SK-N-SH treated with all-trans-retinoic acid at 6 μM for 48 hours (cell line): ENCODE measurements around the gene USP24.

Experiments used
- ATAC-seq: fragments of 200-7000 bp; cut with Tn5 transposase; 3 replicates; pipeline ENCODE4 v1.9.1; 2020; ENCODE audit warnings: mild to moderate bottlenecking, moderate library complexity
- ARNTL ChIP-seq: fragments of 450-650 bp; formaldehyde crosslinking; IDR thresholded peaks from 2 replicates; pipeline ENCODE4 v1.5.0; 2020; ENCODE audit warnings: low read depth, mild to moderate bottlenecking, moderate library complexity, borderline replicate concordance
- BACH2 ChIP-seq: fragments of 250-450 bp; sonication (Bioruptor Pico); IDR thresholded peaks from 2 replicates; pipeline ENCODE4 v1.9.0; 2021; ENCODE audit warnings: mild to moderate bottlenecking, borderline replicate concordance
- CSDC2 ChIP-seq: fragments of 250-450 bp; sonication (Bioruptor Pico); IDR thresholded peaks from 2 replicates; pipeline ENCODE4 v1.5.0; 2020; ENCODE audit warnings: mild to moderate bottlenecking, moderate library complexity
- CSRNP3 ChIP-seq: fragments of 250-450 bp; sonication (Bioruptor Pico); IDR thresholded peaks from 2 replicates; pipeline ENCODE4 v1.5.1; 2021; ENCODE audit warnings: mild to moderate bottlenecking, moderate library complexity
- GLIS3 ChIP-seq: fragments of 250-450 bp; sonication (Bioruptor Pico); IDR thresholded peaks from 2 replicates; pipeline ENCODE4 v1.5.0; 2020; ENCODE audit warnings: mild to moderate bottlenecking, moderate library complexity
- ISL1 ChIP-seq: fragments of 250-450 bp; sonication (Bioruptor Pico); IDR thresholded peaks from 2 replicates; pipeline ENCODE4 v2.1.2; 2022; ENCODE audit warnings: mild to moderate bottlenecking, moderate library complexity
- OSR1 ChIP-seq: fragments of 250-450 bp; sonication (Bioruptor Pico); IDR thresholded peaks from 2 replicates; pipeline ENCODE4 v1.8.0; 2022; ENCODE audit warnings: moderate library complexity, mild to moderate bottlenecking, inconsistent platforms
- POU6F1 ChIP-seq: fragments of 250-450 bp; sonication (Bioruptor Pico); IDR thresholded peaks from 2 replicates; pipeline ENCODE4 v1.8.0; 2021; ENCODE audit warnings: low read depth, mild to moderate bottlenecking, moderate library complexity, borderline replicate concordance
- PPARA ChIP-seq: fragments of 250-450 bp; sonication (Bioruptor Pico); IDR thresholded peaks from 2 replicates; pipeline ENCODE4 v1.5.0; 2020; ENCODE audit warnings: mild to moderate bottlenecking, borderline replicate concordance
- RARB ChIP-seq: fragments of 250-450 bp; sonication (Bioruptor Pico); IDR thresholded peaks from 2 replicates; pipeline ENCODE4 v1.8.0; 2021; ENCODE audit warnings: mild to moderate bottlenecking, moderate library complexity
- SNAI2 ChIP-seq: fragments of 250-450 bp; sonication (Bioruptor Pico); IDR thresholded peaks from 2 replicates; pipeline ENCODE4 v1.5.0; 2020; ENCODE audit warnings: mild to moderate bottlenecking, moderate library complexity
- TCF4 ChIP-seq: fragments of 250-450 bp; sonication (Bioruptor Pico); IDR thresholded peaks from 2 replicates; pipeline ENCODE4 v1.8.0; 2021; ENCODE audit warnings: mild to moderate bottlenecking, moderate library complexity, borderline replicate concordance
- TOX ChIP-seq: fragments of 250-450 bp; sonication (Bioruptor Pico); IDR thresholded peaks from 2 replicates; pipeline ENCODE4 v1.8.0; 2021; ENCODE audit warnings: mild to moderate bottlenecking, moderate library complexity, borderline replicate concordance
- ZC3H10 ChIP-seq: fragments of 250-450 bp; sonication (Bioruptor Pico); IDR thresholded peaks from 2 replicates; pipeline ENCODE4 v1.5.1; 2021; ENCODE audit warnings: mild to moderate bottlenecking, moderate library complexity
- ZFP3 ChIP-seq: fragments of 250-450 bp; sonication (Bioruptor Pico); IDR thresholded peaks from 2 replicates; pipeline ENCODE4 v1.5.0; 2020; ENCODE audit warnings: mild to moderate bottlenecking, moderate library complexity
- ZFP30 ChIP-seq: fragments of 450-650 bp; formaldehyde crosslinking; IDR thresholded peaks from 2 replicates; pipeline ENCODE4 v1.5.0; 2022; ENCODE audit warnings: mild to moderate bottlenecking, moderate library complexity
- ZNF565 ChIP-seq: fragments of 450-650 bp; formaldehyde crosslinking; conservative IDR thresholded peaks from 2 replicates; pipeline ENCODE4 v1.5.0; 2020; ENCODE audit warnings: low read depth, mild to moderate bottlenecking, moderate library complexity
- ZNF70 ChIP-seq: fragments of 450-650 bp; formaldehyde crosslinking; IDR thresholded peaks from 2 replicates; pipeline ENCODE4 v1.5.0; 2020; ENCODE audit warnings: mild to moderate bottlenecking, moderate library complexity
- ZNF8 ChIP-seq: fragments of 450-650 bp; formaldehyde crosslinking; IDR thresholded peaks from 2 replicates; pipeline ENCODE4 v1.5.0; 2020; ENCODE audit warnings: mild to moderate bottlenecking, moderate library complexity
- TF ChIP-seq, protein P1 (sequence below): fragments of 250-450 bp; sonication (Bioruptor Pico); IDR thresholded peaks from 2 replicates; pipeline ENCODE4 v1.8.0; 2020; ENCODE audit warnings: mild to moderate bottlenecking, moderate library complexity, borderline replicate concordance
- TF ChIP-seq, protein P2 (sequence below): fragments of 250-450 bp; sonication (Bioruptor Pico); IDR thresholded peaks from 2 replicates; pipeline ENCODE4 v1.5.1; 2020; ENCODE audit warnings: low read depth, mild to moderate bottlenecking, moderate library complexity
- TF ChIP-seq, protein P3 (sequence below): fragments of 250-450 bp; sonication (Bioruptor Pico); IDR thresholded peaks from 2 replicates; pipeline ENCODE4 v1.5.0; 2020; ENCODE audit warnings: mild to moderate bottlenecking, moderate library complexity

The USP24 gene

GRCh38 chr1:55078470-55078869 is 136.7 kb downstream of the USP24 start (continued):
- no peak for TF ChIP-seq CSRNP3
- no peak for TF ChIP-seq BACH2 (CRISPR knock-in tag)
- TF ChIP-seq ZNF565, result no peak
- TF ChIP-seq SNAI2, result no peak
- no peak for TF ChIP-seq ZNF70 (CRISPR knock-in tag)
- TF ChIP-seq ZFP3, result no peak
- TF ChIP-seq TOX (CRISPR knock-in tag), result no peak
- TF ChIP-seq ISL1, result no peak
- no peak for TF ChIP-seq ARNTL (CRISPR knock-in tag)
- TF ChIP-seq CSDC2 (CRISPR knock-in tag), result no peak
- TF ChIP-seq, protein P1, sequence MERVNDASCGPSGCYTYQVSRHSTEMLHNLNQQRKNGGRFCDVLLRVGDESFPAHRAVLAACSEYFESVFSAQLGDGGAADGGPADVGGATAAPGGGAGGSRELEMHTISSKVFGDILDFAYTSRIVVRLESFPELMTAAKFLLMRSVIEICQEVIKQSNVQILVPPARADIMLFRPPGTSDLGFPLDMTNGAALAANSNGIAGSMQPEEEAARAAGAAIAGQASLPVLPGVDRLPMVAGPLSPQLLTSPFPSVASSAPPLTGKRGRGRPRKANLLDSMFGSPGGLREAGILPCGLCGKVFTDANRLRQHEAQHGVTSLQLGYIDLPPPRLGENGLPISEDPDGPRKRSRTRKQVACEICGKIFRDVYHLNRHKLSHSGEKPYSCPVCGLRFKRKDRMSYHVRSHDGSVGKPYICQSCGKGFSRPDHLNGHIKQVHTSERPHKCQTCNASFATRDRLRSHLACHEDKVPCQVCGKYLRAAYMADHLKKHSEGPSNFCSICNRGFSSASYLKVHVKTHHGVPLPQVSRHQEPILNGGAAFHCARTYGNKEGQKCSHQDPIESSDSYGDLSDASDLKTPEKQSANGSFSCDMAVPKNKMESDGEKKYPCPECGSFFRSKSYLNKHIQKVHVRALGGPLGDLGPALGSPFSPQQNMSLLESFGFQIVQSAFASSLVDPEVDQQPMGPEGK (CRISPR knock-in tag), result no peak
- TF ChIP-seq TCF4 (CRISPR knock-in tag), result no peak
- TF ChIP-seq GLIS3, result no peak

DNA sequence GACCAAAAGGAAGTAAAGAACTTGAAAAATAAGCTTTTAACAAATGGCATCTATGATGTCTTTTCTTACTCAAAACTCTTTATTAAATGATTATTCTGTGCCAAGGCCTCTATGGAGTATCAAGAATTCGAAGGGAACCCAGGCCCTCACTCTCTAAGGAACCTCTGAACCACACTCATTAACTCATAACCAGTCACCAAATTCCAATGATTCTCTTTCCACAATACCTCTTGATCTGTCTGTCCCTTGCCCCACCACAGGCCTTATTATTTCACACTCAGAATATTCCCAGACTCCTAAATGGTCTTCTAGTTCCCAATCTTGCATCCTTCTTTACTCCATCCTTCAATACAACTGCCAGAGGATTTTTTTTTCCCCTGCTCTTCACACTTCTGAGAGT is 138.8 kb downstream of the USP24 start:
- TF ChIP-seq TOX (CRISPR knock-in tag) (no peak), PPARA (no peak), ZC3H10 (CRISPR knock-in tag) (no peak), OSR1 (CRISPR knock-in tag) (no peak)
- TF ChIP-seq, protein P2, sequence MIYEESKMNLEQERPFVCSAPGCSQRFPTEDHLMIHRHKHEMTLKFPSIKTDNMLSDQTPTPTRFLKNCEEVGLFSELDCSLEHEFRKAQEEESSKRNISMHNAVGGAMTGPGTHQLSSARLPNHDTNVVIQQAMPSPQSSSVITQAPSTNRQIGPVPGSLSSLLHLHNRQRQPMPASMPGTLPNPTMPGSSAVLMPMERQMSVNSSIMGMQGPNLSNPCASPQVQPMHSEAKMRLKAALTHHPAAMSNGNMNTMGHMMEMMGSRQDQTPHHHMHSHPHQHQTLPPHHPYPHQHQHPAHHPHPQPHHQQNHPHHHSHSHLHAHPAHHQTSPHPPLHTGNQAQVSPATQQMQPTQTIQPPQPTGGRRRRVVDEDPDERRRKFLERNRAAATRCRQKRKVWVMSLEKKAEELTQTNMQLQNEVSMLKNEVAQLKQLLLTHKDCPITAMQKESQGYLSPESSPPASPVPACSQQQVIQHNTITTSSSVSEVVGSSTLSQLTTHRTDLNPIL (CRISPR knock-in tag), result no peak
- TF ChIP-seq, protein P1 (CRISPR knock-in tag), result no peak
- ATAC-seq, result no peak

DNA sequence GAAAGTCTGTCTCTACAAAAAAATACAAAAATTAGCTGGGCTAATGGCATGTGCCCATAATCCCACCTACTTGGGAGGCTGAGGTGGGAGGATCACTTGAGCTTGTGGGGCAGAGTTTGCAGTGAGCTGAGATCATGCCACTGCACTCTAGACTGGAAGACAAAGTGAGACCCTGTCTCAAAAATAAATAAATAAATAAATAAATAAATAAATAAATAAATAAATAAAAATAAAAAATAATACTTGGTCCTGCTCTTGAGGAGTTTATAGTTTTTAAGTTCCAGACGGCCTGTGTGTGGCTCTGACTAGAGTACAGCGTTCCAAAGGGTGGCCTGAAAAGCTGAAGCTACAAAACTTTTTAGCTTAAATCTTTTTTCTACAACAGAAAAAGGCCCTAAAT is 140.7 kb downstream of the USP24 start:
- no peak for ATAC-seq
- TF ChIP-seq, protein P3, sequence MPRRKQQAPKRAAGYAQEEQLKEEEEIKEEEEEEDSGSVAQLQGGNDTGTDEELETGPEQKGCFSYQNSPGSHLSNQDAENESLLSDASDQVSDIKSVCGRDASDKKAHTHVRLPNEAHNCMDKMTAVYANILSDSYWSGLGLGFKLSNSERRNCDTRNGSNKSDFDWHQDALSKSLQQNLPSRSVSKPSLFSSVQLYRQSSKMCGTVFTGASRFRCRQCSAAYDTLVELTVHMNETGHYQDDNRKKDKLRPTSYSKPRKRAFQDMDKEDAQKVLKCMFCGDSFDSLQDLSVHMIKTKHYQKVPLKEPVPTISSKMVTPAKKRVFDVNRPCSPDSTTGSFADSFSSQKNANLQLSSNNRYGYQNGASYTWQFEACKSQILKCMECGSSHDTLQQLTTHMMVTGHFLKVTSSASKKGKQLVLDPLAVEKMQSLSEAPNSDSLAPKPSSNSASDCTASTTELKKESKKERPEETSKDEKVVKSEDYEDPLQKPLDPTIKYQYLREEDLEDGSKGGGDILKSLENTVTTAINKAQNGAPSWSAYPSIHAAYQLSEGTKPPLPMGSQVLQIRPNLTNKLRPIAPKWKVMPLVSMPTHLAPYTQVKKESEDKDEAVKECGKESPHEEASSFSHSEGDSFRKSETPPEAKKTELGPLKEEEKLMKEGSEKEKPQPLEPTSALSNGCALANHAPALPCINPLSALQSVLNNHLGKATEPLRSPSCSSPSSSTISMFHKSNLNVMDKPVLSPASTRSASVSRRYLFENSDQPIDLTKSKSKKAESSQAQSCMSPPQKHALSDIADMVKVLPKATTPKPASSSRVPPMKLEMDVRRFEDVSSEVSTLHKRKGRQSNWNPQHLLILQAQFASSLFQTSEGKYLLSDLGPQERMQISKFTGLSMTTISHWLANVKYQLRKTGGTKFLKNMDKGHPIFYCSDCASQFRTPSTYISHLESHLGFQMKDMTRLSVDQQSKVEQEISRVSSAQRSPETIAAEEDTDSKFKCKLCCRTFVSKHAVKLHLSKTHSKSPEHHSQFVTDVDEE (CRISPR knock-in tag), result no peak
- TF ChIP-seq POU6F1 (no peak), PPARA (no peak), ZNF70 (CRISPR knock-in tag) (no peak), ZC3H10 (CRISPR knock-in tag) (no peak), ZNF565 (no peak), SNAI2 (no peak), ZFP30 (no peak), GLIS3 (no peak), TOX (CRISPR knock-in tag) (no peak), RARB (CRISPR knock-in tag) (no peak), ZNF8 (CRISPR knock-in tag) (no peak)
- TF ChIP-seq, protein P2 (CRISPR knock-in tag), result no peak
- TF ChIP-seq, protein P1 (CRISPR knock-in tag), result no peak
